GM18511 (cell line): ENCODE results near the gene WNT4.
A peak's percentile ranks its signal among the peaks of the same experiment; 100 is the strongest.

Source experiments
- ATAC-seq: cut with Tn5 transposase; IDR thresholded peaks from one replicate; pipeline ENCODE4 v1.9.1; 2021; ENCODE audit warnings: mild to moderate bottlenecking, moderate library complexity; ENCODE audit not compliant: unreplicated experiment

The WNT4 gene

GRCh38 chr1:22143065-22144033 is at the start of gene WNT4:
Gene WNT4, minus strand, starts transcription at chr1:22143097. Its CDS starts 175 bp downstream, at chr1:22142922.
- no peak for ATAC-seq

- ATAC-seq, result no peak
Measured at GRCh38 chr1:22190731-22191130, 47.8 kb upstream of the WNT4 start.

- ATAC-seq, result no peak
Measured at GRCh38 chr1:22190251-22190650, 47.4 kb upstream of the WNT4 start.

GRCh38 chr1:22189619-22190018 is 46.7 kb upstream of the WNT4 start:
- ATAC-seq, result no peak

GRCh38 chr1:22188914-22189313 is 46.0 kb upstream of the WNT4 start:
- ATAC-seq, result no peak

GRCh38 chr1:22188436-22188835 is 45.5 kb upstream of the WNT4 start:
- ATAC-seq, result no peak

GRCh38 chr1:22186311-22186710 is 43.4 kb upstream of the WNT4 start:
- ATAC-seq, result no peak

GRCh38 chr1:22184892-22185612 is 42.2 kb upstream of the WNT4 start:
- ATAC-seq, result no peak

GRCh38 chr1:22184454-22184853 is 41.6 kb upstream of the WNT4 start:
- no peak for ATAC-seq

GRCh38 chr1:22182715-22183114 is 39.8 kb upstream of the WNT4 start:
- no peak for ATAC-seq

- ATAC-seq, result no peak
Measured at GRCh38 chr1:22179197-22179803, 36.4 kb upstream of the WNT4 start.

GRCh38 chr1:22177354-22178003 is 34.6 kb upstream of the WNT4 start:
- no peak for ATAC-seq

GRCh38 chr1:22176258-22176657 is 33.4 kb upstream of the WNT4 start:
- ATAC-seq, result peak; percentile 79

- ATAC-seq, result no peak
Measured at GRCh38 chr1:22174446-22175220, 31.7 kb upstream of the WNT4 start.

GRCh38 chr1:22171951-22172715 is 29.2 kb upstream of the WNT4 start:
- ATAC-seq, result no peak

- no peak for ATAC-seq
Measured at GRCh38 chr1:22169816-22170215, 26.9 kb upstream of the WNT4 start.

GRCh38 chr1:22168412-22168973 is 25.6 kb upstream of the WNT4 start:
- no peak for ATAC-seq

- no peak for ATAC-seq
Measured at GRCh38 chr1:22166439-22166838, 23.5 kb upstream of the WNT4 start.
